Measurements from ENCODE around the gene CCR5AS.
A peak's percentile ranks its signal among the peaks of the same experiment; 100 is the strongest.
"Not testable (repeated sequence)": the region's sequence is repeated elsewhere in the genome, so short reads cannot be mapped to it uniquely, and the experiment has no call there.

Gene CCR5AS

GRCh38 chr3:46400846-46401245 is 6.0 kb downstream of the CCR5AS start:
- no peak for DNase-seq

DNA sequence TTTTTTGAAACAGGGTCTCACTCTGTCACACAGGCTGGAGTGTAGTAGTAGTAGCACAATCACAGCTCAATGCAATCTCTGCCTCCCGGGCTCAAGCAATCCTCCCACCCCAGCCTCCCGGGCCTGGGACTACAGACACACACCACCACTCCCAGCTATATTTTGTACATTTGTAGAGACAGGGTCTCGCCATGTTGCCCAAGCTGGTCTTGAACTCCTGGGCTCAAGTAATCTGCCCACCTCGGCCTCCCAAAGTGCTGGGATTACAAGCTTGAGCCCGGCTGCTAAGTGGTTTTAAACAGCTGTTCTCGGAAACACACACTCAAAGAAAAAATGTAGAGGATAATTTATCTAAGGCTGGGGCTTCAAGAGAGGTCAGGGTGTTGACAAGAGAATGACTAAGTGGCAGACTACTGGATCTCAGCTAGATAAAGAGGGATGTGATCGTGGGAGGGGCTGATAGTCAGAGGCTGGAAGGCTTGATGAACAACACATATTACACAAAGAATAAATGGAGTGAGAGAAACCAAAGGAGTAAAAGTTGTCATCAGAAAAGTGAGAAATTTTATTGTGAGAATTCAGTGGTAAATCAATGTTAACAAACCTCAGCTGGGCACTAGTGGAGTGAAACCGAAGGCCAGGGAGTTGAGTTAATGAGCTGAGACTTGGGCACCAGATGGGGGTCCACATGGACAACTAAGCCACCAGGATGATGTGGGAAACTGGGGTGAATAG is 6.7 kb downstream of the CCR5AS start:
- DNase-seq: no peak

DNA sequence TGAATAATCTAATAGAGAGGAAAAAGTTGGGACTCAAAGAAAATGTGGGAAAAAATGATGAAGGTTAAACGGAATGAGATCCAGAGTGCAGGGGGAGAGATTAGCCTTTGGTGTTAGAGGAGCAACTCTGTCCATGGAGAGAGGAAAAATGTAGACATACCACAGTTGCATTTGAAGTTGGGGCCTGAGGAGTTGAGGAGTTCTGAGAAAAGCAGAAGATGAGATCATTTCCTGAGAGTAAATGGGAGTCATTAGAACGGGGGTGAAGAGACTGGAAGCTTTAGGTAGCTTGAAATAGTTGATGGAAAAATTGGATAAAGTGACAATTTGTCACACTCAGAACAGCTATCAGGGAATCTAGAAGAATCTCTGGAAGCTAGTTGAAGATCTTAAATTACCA is 7.3 kb downstream of the CCR5AS start:
- no peak for DNase-seq

GRCh38 chr3:46399098-46399497 is 7.8 kb downstream of the CCR5AS start:
- DNase-seq: no peak

- no peak for DNase-seq
These were observed 8.5 kb downstream of the CCR5AS start for GRCh38 chr3:46398186-46398955.

- no peak for DNase-seq
These were observed 9.8 kb downstream of the CCR5AS start for GRCh38 chr3:46397111-46397510.

DNA sequence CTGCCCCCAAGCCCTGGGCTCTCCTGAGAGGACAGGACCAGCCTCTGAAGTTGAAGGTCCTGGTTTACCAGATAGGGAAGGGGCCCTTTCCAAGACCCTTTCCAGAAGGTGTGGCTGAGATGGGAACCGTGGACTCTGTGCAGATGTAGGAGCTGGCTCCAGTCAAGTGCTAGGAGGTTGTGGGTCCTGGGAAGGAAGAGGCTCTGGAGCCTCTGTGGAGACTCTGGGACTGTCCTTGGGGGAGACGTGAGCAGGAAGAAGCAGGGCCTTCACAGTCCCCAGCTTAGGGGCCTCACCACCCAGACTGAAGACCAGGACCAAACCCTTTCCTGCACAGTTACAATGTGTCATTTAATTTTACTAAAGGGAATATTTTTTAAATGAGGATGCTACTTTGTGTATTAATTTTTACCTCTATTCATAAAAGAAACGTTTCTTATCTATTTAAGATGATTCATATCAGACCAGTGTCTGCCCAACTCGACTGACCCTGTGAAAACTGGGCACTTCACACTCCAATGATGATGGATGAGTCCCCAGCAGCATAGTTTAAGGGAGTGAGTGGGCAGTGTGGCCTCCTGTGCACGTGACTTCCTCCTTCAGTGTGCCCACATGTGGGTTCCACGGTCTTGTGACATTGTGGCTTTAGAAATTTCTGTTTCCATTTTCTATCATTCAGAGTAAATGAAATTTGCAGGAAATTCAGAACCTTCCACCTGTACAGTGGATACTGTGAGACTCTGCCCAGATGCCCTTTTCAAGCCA is 10.9 kb downstream of the CCR5AS start:
- DNase-seq: no peak

DNA sequence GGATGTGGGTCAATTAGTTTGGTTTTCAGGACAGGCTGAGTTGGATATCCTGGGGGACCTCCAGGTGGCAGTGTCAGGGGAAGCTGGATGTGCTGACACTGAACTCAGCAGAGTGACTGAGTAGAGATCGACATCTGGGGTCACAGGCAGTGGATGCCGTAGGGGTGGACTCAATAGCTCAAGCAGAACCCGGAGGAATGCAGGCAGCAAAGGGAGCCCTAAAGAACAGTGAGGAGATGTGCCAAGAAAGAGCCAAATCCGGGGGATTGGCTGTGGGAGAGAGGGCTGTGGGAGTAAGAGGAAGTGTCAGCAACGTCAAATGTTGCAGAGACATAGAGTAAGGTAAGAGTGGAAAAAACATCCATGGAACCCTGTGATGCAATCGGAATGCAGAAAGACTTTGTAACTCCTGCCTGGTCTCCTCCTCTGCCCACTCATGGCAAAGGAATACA is 11.6 kb downstream of the CCR5AS start:
- DNase-seq: no peak

- DNase-seq: no peak
These were observed 13.1 kb downstream of the CCR5AS start for GRCh38 chr3:46393554-46394434.

DNA sequence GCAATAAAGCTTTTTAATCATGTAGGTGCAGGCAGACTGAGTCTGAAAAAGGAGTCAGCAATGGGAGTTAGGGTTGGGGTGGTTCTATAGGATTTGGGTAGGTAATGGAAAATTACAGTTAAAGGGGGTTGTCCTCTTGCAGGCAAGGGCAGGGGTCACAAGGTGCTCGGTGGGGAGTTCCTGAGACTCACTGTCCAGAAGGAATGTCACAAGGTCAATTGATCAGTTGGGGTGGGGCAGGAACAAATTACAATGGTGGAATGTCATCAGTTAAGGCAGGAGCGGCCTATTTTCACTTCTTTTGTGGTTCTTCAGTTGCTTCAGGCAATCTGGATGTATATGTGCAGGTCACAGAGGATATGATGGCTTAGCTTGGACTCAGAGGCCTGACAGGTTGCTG is 13.9 kb downstream of the CCR5AS start:
- DNase-seq: no peak

- DNase-seq: not testable (repeated sequence)
These were observed 15.3 kb downstream of the CCR5AS start for GRCh38 chr3:46391526-46391925.

- no peak for DNase-seq
These were observed 17.6 kb downstream of the CCR5AS start for GRCh38 chr3:46389306-46389705.

DNA sequence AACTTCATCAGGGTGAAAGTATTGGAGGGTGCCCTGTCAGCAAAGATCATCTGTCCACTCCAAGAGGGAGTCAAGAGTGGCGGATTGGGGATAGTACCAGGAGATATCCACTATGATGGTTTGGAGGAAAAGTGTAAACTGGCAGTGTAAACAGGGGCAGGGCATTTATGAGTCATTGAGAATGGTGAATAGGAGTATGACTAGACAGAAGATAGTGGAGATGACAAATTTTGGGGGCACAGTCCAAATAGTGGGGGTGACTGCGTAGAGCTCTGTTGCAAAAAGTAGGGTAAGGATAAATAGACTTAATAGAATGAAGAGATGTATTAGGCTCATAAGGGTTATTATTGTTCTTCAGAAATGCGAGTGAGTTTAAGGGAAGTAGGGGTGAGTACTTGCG is 18.0 kb downstream of the CCR5AS start:
- DNase-seq: not testable (repeated sequence)

DNA sequence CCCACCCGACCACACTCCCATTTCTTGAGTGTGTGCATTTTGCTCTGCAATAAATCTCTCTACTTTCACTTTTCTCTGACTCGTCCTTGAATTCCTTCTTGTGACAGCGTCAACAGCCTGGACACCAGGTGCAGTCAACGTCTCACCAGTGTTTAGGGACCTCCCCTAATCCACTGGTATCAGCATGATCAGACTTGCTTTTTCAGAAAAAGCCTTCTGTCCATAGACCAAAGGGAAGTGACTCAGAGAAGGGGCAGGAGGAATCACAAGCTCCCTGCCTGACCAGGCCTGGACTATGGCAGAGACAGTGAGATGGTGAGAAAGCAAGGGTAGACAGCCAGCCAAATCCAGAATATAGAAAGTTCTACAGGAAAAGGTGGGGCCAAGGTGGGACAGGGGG is 20.7 kb downstream of the CCR5AS start:
- no peak for DNase-seq

GRCh38 chr3:46383951-46384330 is 22.9 kb downstream of the CCR5AS start:
- no peak for DNase-seq

DNA sequence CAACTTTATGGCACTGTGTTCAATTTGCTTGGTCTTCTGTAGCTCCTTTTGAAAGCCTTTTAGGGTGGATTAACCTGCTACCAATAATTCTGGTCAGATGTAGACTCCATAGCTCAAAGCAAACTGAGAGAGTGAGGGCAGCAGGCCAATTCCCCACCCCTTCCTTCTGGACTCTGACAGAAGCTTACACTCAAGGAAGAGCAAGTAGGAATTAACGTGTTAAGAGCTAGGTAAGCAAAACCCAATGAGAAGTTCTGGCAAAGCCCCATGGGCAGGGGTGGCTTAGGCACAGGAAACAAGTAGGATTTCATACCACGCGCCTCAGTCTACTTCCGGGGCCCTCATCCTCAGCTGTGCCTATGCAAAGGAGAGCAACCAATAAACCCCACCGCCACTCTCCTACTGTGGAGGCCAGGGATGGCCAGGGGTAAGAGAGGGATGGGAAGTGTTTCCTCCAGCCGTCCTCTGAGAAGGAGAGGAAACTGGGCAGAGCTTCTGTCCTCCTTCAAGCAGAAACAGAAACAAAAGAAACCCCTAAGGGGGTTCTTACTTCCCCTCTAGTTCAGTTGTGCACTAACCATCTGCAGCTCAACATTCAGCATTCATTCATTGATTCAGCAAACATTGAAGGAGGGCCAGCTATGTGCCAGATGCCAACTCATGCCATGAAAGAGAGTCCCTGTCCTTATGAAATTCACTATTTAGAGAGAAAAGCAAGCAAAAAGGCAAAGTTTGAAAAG is 23.5 kb downstream of the CCR5AS start:
- no peak for DNase-seq

DNA sequence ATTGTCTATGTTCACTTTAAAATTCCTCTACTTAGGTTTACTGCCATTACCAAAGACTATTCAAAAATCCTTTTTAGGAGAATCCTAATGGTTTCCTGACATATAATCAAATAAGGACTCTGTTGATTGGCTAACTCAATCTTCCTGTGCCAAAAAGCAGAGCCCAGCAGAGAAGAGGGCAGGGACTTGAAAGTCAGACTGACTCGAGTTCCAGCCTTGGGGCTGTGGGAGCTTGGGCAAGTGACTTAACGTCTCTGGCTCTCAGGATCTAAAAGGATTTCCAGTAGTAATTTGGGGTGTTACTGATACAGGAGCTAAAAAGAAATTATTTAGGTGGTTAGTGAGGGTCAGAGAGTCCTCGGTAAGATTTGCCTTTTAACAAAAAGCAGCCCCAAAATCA is 25.2 kb downstream of the CCR5AS start:
- no peak for DNase-seq

DNA sequence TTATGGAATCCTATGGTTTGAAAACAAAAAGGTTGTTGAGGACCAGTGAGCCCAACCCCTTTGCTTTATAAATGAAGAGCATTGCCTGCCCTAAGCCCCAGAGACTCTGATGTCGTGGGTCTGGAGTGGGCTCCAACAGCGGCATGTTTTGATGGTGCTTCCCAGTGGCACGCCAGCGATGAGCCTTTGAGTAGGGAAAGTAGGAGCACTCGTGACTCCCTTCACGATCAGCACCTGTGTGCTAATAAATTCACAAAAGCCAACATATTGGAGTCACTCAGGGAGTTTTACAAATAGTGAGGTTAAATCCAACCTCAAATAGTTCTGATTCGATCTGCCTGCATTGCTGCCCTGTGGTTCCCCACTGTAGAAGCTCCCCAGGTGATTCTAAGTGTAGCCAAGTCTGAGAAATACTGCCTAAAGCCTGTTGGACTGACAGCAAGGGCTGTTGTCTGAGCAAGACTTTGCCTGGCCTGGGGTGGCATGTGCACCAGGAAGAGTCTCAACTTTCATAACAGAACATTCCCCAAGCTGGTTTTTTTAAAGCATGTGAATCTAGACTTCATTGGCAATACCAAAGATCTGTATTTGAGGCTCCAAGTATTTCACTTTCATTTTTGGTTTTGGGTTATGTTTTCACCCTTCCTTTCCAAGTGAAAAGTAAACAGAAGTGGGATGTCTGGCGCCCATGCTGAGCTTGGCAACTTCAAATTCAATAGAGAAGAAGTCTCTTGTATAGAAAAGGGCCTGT is 26.2 kb downstream of the CCR5AS start:
- DNase-seq: no peak

DNA sequence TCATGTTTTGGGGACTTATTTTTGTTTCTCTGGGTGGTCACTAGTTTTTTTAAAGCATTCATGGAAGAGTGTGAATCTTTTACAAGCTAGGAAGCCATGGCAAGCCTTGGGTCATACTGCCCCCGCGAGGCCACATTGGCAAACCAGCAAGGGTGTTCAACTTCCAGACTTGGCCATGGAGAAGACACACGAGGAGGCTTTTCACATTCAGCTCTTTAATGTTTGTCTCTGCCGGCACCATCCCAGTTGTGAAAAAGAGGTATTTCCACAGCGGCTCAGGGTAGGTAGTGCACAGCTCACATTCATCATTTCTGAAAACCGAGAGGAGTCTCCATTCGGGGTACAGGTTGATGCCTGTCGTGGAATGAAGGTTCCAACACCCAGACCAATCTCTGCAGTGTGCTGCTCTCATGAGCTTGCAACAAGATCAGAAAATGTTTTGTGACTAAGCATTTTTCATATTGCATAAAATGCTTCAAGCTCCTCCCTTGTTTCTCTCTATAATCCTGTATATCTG is 28.4 kb downstream of the CCR5AS start:
- peak; percentile 43 for DNase-seq

DNA sequence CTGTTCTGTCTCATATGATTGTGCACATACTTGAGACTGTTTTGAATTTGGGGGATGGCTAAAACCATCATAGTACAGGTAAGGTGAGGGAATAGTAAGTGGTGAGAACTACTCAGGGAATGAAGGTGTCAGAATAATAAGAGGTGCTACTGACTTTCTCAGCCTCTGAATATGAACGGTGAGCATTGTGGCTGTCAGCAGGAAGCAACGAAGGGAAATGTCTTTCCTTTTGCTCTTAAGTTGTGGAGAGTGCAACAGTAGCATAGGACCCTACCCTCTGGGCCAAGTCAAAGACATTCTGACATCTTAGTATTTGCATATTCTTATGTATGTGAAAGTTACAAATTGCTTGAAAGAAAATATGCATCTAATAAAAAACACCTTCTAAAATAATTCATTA is 31.1 kb downstream of the CCR5AS start:
- DNase-seq: no peak

- DNase-seq: no peak
These were observed 31.6 kb downstream of the CCR5AS start for GRCh38 chr3:46375218-46375617.
